ENCODE data around the gene CHST6. TPM values are rescaled to one million over a fixed set of nuclear protein-coding genes. Genes with fewer than 3 reads are reported as not detected.
A peak's percentile ranks its signal among the peaks of the same experiment; 100 is the strongest.
"Not testable (repeated sequence)": the region's sequence is repeated elsewhere in the genome, so short reads cannot be mapped to it uniquely, and the experiment has no call there.

The CHST6 gene
- total RNA-seq (2014; rRNA removed): 1.8 and 1.9 TPM in 2 replicates
- 0.05 TPM for polyA plus RNA-seq (2012)

- no peak for DNase-seq (ENCODE audit: low read depth)
Observed at GRCh38 chr16:75495076-75495674, at the start of gene CHST6. Gene CHST6 (minus strand): TSS chr16:75495441. CDS start chr16:75479828, 15,613 bp downstream.

DNA sequence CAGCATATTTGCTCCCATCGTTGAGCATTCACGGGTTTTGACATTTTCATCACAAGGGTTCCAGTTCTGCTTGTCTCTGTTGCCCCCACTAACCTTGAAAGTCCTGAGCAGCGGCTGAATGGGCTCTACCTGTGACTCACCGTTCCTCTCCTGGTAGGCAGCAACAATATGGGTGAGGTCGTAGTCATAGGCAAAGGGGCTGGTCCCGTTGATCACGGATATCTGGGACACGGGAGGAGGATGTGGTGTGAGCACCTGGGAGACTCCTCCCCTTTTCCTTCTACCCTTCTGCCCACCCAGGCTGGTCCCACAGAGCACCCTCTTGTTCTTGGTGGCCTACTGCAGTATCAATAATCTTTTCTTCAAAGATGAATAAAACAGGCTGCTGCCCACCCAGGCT lies 47.2 kb upstream of the CHST6 start:
- not testable (repeated sequence) for DNase-seq (ENCODE audit: low read depth)

DNA sequence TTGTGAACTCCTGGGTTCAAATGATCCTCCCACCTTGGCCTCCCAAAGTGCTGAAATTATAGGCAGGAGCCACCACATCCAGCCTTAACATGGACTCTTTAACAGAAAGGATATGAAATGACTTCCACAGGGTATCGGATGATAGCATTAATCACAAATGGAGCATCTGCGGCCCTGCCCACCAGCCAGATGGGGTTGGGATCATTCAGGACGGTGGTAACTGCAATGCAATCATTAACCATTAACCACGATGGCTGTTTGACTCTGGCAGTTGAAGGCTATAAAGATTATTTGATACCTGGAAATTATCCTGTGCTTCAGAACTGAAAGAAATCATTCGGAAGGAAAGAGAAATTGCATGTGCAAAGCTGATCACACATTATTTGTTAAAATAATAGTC lies 46.0 kb upstream of the CHST6 start:
- no peak for DNase-seq (ENCODE audit: low read depth)

- DNase-seq (ENCODE audit: low read depth): not testable (repeated sequence)
Observed at GRCh38 chr16:75538882-75539565, 43.8 kb upstream of the CHST6 start.

DNA sequence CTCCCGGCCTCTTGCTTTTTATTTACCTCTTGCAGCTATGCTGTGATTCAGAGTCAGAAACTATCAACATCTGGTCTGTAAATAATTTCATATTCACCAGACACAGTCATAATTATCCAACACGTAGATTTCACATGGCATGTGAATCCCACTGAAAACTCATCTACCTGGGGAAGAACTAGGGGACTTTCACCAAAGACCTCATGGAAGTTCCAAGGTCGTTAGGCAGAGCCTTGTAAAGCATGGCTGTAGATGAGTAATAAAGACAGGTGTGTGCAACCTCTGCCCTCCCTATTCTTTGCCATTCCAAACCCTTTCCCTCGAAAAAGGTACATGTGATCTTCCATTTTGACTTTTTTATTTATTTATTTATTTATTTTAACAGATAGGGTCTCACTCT lies 42.5 kb upstream of the CHST6 start:
- DNase-seq (ENCODE audit: low read depth): no peak

GRCh38 chr16:75535901-75536300 lies 40.7 kb upstream of the CHST6 start, which contains the start of gene CHST5:
Gene CHST5 (minus strand): TSS chr16:75536108. CDS start chr16:75530384, 5,724 bp downstream.
- no peak for DNase-seq (ENCODE audit: low read depth)

DNA sequence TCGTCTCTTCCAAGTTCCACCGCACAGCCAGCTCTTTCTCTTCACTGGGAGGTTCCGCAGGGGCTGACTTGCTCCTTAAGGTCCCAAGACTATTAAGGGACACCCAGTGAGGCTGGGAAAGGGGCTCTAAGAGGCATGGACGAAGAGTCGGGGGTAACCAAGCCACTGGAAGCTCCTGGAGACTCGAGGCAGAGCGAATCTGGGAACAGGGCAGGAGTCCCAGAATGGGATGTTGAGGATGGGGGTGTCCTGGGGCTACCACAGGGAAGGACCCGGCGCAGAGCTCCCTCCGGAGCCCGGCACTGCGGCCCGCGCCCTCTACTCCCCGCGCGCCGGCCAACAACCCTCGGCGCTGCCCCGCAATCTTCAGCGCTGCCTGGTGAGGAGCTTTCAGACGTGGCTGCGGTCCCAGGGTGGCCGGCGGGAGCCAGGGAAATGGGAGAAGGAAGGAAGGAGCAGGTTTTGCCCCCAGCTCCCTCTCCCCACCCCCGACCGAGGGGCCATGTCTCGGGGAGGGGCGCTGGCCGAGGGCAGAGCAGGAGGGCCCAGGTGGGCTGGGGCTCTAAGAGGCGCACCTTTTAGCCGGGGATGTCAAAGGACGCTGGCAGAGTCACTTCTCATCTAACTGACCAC lies 40.1 kb upstream of the CHST6 start:
- no peak for DNase-seq (ENCODE audit: low read depth)

DNA sequence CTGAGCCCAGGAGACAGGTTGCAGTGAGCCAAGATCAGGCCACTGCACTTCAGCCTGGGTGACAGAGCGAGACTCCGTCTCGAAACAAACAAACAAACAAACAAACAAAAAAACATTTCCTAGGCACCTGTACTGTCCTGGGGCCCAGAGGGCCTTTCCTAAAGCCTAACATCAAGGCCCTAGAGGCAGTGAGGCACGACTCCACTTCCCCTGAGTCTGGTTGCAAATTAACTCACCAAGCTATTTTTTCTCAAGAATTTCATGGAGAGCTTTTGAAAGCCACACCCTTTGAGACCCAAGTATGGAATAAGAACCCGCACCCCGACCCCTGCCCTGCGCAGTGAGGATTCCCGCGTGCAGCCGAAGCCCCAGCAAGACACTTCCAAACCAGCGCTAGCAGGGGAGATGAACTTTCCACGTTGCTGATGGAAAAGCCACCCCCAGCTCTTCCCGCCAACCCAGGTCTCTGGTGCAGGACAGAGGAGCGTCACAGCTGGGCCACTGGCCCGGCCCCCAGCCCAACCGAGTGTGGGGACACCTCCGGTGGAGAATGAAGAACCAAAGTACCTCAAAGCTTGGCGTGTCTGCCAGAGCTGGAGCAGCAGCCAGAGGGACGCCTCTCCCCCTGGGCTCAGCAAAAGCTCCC lies 39.4 kb upstream of the CHST6 start:
- DNase-seq (ENCODE audit: low read depth): no peak

DNA sequence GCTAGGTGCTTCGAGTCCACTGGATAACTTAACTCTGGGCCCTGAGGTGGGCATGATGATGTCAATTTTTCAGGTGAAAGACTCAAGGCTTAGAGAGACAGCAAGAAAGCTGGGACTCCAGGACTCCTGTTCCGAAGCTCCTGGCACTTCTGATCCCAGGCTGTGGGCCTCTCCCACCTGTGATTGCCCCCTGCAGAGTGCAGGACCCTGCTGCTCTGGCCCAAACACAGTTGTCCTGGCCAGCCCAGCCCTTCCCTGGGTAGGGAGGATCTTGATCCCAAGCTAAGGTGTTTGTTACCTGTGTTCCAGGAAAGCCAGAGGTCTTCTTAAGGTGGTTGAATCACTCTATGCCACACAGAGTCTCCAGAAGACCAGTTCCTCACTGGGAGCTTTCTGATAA lies 37.5 kb upstream of the CHST6 start:
- DNase-seq (ENCODE audit: low read depth): no peak

GRCh38 chr16:75532142-75532765 lies 37.0 kb upstream of the CHST6 start:
- no peak for DNase-seq (ENCODE audit: low read depth)

- no peak for DNase-seq (ENCODE audit: low read depth)
Observed at GRCh38 chr16:75529959-75530358, 34.7 kb upstream of the CHST6 start.

DNA sequence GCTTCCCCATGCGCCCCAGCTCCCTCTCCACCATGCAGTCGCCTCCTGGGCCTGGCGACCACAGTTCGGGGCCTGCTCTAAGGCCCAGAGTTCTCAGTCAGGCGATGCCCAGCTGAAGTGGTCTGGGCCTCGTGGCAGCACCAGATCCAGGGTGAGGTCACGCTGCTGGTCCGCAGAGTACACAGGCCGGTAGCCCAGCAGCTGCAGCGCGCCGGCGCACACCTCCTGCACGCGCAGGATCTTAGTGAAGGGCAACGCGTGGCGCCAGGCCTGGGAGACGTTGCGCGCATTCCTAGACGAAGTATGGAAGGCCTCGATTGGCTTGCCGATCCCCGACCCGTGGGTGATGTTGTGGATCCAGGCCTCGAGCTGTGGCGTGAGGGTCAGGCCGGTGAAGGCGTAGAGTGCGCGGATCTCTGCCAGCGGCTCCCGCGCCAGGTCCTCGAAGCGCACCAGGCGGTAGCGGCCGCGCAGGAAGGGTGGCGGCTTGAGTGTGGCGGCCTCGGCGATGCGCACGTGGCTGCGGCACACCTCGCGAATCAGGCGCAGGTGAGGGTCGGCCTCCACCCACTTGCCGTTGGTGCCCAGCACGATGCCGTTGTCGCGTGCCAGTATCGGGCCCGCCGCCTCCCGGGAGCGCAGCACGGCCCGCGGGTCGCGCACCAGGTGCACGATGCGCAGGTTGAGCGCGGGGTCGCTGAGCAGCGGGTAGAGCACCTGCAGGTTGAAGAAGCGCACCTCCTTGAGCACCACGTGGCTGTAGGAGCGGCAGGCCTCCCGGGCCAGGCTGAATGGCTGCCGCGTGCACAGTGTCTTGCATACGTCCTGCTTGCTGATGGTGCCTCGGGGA lies 34.0 kb upstream of the CHST6 start:
- DNase-seq (ENCODE audit: low read depth): no peak

DNA sequence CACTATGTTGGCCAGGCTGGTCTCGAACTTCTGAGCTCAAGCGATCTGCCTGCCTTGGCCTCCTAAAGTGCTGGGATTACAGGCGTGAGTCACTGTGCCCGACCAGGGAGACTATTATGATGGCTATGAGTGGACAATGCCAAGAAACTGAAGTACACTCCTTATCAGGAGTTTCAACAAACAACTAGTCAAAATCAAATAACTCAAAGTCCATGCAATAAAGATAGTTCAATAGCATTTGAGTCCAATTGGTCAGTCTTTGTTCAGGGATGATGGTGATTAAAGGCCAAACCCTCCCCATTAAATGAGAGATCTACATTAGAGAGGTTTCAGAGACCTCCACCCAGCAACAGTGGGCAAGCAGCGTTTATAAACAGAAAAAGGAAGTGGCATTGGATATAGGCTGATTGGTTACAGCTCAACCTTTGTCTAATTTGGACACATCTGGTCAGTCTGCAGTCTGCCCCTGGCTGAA lies 32.6 kb upstream of the CHST6 start:
- DNase-seq (ENCODE audit: low read depth): no peak

GRCh38 chr16:75526032-75526790 lies 31.0 kb upstream of the CHST6 start:
- DNase-seq (ENCODE audit: low read depth): no peak

DNA sequence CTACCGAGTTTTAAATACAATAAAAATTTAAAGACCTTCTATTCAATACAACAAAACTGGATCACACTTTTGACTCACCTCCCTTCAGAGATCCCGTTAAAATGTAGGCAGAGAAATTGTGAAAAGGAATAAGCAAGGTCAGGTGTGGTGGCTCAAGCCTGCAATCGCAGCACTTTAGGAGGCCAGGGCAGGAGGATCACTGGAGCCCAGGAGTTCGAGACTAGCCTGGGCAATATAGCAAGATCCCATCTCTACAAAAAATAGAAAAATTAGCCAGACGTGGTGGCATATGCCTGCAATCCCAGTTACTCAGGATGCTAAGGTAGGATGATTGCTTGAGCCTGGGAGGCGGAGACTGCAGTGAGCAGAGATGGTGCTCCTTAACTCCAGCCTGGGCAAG lies 23.9 kb upstream of the CHST6 start:
- no peak for DNase-seq (ENCODE audit: low read depth)

DNA sequence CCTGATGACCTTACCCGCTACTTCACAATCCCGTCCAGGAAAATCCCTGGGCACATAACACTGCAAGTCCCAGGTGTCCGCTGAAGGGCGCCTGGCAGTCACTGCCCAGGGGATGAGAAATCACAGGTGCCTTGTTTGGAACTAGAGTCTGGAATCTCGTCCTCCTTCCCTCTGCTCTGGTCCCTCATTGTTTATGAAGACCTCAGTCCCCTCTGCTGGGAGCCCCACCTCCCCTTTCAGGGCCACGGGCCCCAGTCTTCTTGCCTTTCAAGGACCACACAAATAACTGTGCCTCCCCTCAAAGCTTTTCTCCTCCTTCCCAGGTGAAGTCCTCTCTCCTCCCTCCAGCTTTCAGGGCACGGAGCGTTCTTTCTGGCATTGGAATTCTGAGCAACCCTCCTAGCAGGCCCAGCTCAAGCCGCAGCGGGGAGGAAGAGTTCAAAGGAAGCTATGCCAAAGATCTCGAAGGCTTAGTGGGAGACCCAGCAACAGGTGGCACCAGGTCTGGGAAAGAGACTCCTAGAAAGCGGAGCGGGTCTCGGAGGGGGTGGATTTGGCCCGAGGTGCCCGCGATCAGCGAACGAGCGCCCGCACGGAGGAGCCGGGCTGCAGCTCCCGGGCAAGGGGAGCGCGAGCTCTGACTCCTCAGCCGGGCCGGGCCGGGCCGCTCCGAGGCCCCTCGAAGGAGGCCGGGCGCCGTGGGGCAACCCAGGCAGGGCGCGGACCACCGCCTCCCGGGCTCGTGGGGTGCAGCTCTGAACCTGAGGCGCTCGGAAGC lies 21.1 kb upstream of the CHST6 start:
- DNase-seq (ENCODE audit: low read depth): peak; percentile 37

- no peak for DNase-seq (ENCODE audit: low read depth)
Observed at GRCh38 chr16:75514296-75514695, 19.1 kb upstream of the CHST6 start.

DNA sequence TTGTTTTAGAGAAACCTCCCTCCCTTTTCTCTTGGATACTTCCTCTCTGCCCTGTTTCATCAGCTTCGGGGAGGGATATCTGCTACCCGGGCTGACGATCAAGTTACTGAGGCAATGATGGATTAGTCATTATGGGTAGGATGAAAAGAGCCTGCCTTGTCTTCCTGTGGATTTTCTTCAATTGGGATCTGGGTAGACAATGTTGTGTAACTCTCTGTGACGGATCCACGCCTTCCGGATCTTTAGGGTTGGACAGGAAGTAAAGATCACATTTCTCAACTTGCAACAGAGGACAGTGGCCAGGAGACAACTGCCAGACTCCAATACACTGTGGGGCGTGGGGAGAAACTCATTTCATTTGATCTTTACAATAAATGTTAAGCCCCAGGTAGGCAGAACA lies 11.3 kb upstream of the CHST6 start:
- peak; percentile 90 for DNase-seq (ENCODE audit: low read depth)

GRCh38 chr16:75506107-75506506 lies 10.9 kb upstream of the CHST6 start:
- DNase-seq (ENCODE audit: low read depth): no peak

All from LHCN-M2 (cell line).